GF-D8 (cell line): ENCODE data around the gene GSTCD.
"Not testable (repeated sequence)": the region's sequence is repeated elsewhere in the genome, so short reads cannot be mapped to it uniquely, and the experiment has no call there.

Experiments used
- DNase-seq: peaks from one replicate; lab custom pipeline; 2025; lab: John Stamatoyannopoulos, UW

GSTCD gene

DNA sequence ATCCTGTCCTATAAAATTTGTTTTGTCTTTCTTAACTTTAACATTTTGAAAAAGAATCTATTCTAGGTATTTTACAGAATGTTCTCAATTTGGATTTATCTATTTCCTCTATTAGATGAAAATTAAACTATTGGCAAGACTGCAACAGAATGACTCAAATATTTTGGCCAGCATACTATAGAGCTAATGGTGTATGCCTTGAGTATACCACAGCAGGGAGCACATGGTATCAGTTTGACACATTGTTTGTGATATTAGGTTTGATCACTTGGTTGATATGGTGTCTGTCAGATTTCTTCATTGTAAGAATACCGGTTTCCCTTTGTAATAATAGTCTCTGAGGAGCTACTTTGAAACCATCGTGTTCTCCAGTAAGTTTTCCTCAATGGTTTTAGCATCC is 98.9 kb downstream of the GSTCD start:
- no peak for DNase-seq

DNA sequence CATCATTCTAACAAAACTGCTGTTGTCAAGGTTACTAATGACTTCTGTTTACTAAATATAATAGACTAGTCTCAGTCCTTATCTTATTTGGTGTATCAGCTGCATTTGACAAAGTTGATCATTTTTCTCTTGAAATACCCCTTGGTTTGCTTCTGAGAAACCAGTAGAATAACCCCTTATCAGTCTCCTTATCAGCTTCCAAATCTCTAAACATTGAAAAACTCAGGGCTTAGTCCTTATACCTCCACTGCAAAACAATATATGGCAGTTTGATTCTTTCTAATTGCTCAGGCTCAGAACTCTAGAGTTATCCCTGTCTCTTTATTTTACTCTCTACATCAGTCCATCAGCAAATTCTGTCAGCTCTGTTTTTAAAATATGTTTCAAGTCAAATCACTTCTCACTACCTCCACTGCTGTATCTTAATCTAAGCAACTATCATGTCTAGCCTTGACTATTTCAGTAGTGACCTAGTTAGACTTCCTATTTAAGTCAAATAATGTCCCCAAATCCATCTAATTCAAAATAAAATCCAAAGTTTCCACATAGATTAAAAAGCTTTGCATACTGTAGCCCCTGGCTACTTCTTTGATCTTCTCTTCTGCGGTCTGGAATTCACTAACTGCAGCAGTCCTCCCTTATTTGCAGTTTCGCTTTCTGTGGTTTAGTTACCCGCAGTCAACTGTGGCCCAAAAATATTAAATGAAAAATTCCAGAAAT is 99.6 kb downstream of the GSTCD start:
- DNase-seq: no peak

DNA sequence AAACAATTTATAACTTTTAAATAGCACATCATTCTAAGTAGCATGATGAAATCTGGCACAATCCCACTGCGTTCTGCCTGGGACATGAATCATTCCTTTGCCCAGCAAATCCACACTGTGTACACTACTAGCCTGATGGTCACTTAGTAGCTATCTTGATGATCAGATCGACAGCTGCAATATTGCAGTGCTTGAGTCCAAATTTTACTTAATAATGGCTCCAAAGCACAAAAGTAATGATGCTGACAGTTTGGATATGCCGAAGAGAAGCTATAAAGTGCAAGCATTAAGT is 100.1 kb downstream of the GSTCD start:
- DNase-seq: no peak

DNA sequence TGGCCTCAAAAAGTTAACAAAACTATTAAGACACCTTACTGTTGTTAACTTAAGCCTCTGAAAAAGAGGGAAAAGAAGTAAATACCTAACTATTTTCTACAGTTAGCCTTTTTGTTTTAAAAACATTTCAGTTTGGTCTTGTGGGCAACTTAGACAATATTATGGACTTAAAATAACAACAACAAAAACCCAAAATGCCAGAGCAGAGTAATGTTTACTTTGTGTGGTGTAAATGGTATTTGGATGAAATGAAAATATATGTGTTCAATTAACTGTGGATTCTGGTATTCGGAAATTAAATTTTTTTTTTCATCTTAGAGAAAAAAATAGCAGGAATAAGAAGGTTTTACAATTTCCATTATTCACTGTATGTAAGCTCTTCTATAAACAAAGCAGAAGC is 107.1 kb downstream of the GSTCD start:
- no peak for DNase-seq

DNA sequence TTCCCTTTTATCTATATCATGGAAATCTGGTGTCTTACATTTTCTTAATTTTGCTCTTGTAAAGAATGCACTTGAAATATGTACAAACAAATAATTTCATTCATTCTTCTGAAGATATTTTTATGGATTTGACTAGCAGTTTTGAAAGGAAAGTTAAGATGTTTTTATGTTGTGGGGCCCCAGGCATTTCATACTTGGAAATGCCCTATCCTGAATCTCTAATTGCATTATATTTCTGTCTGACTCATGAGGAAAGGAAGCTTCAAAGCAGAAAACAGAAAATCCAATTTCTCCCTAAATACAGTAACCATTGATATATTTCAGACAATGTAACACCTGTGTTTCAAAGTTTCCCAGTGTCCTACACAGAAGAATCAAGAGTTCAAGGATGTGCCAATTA is 113.5 kb downstream of the GSTCD start:
- DNase-seq: no peak

DNA sequence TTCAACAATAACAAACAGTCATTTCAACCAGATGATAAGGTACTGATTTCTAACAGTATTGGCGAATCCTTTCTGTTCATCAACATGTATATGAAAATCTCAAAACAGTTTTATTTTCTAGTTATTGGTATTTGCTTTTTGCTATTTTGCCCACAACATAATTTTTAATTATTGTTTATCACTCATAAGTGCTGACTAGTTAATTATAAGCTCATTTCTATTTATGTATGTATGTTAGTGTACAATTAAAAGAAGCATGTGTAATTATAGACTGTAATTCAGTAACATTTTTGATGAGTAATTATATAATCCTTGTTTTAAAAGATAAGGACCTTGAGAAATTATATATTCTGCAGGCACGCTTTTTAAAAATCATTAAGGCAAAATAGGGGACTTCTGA is 119.5 kb downstream of the GSTCD start:
- no peak for DNase-seq

DNA sequence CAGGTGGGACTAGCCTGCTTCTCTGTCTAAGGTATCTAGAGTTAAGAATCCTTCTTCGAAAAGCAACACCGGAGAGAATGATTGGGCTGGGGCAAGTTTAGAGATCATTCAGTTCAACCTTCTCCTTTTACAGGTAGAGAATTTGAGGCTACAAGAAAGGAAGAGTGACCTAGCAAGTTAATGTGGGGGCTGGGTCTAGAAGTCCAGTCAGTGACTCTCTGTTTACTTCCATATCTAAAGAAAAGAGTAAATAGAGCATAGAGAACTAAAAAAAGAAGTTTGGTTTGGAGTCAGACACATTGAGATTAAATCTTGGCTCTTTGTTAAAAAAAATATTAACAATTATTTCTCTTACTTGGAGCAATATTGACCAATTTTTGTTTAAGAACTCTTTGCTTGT is 122.6 kb downstream of the GSTCD start:
- no peak for DNase-seq

DNA sequence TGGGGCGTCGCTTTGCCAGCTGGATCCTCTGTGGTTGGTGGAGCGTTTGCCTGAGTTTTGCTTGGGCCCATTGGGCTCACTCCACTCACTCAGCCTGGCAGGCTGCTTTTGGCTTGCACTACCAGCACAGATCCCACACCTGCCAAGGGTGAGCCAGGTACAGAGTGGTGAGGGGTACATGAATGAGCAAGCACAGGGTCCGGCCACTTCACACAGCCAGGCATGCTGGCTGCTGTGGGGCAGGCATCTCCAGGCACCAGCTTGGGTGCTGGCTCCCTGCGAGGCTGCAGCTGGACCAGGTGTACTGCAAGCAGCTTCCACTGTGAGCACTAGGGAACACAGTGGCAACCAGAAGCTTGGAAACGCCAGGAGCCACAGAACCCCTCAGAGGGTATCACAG is 126.6 kb downstream of the GSTCD start:
- DNase-seq: no peak

DNA sequence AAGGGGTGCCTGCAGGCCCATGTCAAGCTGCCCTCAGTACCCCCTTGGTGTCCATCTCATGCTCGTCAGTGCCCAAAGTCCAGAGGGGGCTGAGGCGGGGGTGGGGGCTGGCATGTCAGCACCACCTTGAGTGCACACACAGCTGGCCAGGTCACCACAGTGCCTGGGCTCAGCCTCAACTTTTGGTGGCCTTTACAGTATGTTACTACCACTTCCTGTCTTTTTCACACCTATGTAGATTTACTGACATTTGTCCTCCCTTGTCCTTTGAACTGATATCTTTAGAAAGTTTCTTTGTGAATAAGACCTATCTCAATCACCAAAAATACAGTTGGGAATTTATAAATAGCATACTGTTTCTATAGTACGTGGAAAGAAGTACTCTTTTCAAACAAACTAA is 128.0 kb downstream of the GSTCD start:
- no peak for DNase-seq

DNA sequence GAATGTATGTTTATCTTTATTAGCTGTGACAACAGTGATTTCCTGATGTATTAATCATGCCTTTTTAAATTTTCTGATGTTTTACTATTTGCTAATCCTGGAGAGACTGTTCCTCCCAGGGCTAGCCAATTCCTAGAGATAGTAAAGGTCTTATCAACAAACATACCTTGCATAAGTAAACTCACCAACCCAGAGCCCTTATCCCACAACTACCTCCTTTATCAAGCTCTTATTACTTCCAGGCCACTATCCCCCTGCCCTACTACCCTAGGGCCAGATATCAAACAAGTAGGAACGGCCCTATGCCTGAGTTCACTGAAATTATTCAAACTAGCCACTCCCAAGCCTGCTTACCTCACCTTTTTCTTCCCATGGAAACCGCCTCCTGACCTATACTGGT is 128.5 kb downstream of the GSTCD start:
- no peak for DNase-seq

DNA sequence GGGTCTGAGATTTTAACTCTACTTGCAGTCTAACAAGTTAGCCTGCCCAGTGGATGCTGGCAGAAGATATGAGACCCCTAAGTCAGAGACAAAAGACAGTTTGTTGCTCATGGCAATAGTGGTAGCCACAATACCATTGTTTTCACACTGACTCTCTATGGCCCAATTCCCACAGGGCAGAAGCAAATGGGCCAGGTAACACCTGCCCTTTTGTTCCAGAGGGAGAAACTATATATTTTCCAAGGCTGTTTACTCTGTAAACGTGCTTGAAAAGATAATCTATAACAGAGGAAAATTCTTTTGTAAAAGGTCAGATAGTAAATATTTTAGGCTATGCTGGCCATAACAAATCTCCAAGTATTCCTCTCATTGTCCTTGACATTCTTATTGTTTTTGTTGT is 129.5 kb downstream of the GSTCD start:
- no peak for DNase-seq

DNA sequence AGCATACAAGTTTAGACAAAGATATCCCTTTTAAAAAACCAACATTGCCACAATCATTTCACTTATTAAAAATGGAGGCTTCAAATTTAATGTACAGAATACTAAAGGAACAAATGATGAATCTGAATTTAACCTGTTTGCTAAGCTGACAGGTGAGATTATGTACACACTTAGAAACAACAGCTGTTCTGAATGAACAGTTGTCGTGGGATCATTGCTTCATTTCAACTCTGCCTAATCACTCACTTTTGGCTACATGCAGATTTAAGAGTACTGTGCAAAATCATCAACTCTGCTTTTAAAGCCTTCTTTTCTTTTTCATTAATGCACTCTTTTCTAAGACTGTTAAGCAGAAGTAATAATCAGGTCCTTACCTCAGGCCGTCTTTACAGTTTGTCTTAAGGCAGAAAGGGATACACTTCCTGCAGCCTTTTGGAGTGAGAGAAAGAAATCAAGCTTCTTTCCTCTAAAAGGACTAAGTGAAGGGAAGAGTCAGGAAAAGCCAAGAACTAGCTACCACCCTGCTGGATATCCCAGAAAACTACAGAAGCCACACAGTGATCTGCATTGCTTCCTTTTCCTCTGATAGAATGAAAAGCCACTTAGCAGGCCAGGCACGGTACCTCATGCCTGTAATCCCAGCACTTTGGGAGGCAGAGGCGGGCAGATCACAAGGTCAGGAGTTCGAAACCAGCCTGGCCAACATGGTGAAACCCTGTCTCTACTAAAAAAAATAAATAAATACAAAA is 132.0 kb downstream of the GSTCD start:
- DNase-seq: no peak

DNA sequence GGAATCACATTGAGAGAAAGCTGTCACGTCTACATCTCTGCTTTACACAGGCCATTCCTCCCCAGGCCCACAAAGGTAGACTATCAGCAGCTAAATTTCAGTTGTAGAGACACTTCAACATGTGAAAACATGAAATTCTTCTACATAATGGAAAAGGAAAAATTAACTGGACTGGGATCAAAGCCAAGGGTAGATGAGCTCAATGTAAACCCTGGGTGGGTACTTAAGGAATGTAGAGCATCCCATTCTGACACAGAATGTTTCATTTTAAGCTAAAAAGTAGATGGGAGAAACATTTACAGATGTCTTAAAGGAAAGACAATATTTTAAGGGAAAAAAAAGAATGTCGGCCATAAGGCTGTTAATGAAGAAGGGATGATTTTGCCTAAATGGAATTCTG is 135.4 kb downstream of the GSTCD start:
- DNase-seq: no peak

DNA sequence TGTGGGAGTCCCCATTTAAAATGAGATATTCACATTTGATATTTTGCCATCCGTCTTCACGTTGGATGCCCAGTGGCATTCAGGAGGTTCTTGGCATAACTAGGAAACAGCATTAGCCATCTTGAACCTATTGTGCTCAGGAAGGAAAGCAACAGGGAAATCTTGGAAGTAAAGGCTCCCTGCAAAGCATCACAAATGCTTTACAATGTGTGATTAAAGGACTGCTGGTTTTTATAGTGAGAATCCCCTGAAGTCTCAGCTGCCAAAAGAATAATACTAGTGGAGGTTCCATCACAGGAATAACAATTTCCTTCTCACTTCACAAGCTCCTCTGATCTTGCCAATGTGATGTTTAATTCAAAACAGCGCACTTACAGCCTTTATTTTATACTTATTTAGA is 137.0 kb downstream of the GSTCD start:
- DNase-seq: no peak

DNA sequence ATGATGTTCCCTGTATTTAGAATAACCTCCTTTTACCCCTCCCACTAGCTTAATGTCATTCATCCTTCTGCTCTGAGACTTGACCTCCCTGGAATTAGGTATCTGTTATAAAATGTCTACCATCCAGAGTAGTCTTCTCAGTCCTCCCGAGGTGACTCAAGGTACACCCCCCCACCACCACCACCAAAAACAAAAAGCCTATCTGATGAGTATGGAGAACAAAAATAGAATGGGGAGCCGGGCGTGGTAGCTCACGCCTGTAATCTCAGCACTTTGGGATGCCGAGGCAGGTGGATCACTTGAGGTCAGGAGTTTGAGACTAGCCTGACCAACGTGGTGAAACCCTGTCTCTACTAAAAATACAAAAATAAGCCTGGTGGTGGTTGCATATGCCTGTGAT is 139.8 kb downstream of the GSTCD start:
- DNase-seq: not testable (repeated sequence)

DNA sequence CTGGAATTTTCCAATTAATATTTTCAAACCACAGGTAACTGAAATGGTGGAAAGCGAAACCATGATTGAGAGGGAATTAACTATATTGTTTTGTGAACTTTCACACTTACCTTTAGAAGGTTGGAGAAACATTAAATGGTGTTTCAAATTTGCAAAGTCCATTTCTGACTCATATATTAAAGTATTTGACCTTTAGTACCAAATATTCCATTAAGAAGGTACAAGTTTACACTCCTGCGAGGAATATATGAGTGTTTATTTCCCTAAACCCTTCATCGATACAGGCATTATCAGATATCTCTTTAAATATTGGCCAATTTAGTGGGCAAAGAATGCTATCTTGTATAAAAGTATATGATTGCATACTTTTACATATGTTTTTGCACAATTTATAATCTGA is 142.6 kb downstream of the GSTCD start:
- DNase-seq: no peak

DNA sequence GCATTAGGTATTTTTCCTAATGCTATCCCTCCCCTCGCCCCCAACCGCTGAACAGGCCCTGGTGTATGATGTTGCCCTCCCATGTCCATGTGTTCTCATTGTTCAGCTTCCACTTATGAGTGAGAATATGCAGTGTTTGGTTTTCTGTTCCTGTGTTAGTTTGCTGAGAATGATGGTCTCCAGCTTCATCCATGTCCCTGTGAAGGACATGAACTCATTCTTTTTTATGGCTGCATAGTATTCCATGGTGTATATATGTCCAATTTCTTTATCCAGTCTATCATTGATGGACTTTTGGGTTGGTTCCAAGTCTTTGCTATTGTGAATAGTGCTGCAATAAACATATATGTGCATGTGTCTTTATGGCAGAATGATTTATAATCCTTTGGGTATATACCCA is 143.6 kb downstream of the GSTCD start:
- DNase-seq: not testable (repeated sequence)

DNA sequence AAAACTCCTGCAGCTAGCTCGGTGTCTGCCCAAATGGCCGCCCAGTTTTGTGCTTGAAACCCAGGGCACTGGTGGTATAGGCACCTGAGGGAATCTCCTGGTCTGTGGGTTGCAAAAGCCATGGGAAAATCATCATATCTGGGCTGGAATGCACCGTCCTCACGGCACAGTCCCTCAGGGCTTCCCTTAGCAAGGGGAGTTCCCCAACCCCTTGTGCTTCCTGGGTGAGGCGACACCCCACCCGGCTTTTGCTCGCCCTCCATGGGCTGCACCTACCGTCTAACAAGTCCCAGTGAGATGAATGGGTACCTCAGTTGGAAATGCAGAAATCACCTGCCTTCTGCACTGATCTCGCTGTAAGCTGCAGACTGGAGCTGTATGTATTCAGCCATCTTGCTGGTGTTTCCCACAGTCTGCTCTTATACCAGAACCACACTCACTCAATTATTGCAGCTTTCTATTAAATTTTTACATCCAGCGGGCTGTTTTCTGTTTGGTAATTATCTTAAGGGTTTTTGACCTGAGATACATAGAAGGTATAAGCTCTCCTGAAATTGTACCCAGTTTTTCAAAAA is 150.0 kb downstream of the GSTCD start:
- no peak for DNase-seq

DNA sequence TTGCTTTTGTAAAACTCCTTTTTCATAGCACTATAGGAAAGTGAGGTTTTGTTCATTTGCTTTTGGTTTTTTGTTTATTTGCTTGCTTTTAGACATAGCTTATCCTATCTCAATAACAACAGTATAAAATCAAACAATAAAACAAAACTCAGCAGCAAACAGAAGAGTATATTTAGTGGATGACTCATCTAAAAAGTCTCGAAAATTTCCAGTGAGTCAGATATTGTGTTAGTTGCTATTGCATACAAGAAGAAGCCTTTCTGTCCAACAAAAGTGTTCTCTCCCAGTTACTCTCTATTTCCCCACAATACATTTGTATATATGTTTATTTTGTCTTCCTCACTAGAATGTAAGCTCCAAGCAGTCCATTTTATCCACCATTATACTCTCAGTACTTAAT is 150.6 kb downstream of the GSTCD start:
- DNase-seq: no peak

DNA sequence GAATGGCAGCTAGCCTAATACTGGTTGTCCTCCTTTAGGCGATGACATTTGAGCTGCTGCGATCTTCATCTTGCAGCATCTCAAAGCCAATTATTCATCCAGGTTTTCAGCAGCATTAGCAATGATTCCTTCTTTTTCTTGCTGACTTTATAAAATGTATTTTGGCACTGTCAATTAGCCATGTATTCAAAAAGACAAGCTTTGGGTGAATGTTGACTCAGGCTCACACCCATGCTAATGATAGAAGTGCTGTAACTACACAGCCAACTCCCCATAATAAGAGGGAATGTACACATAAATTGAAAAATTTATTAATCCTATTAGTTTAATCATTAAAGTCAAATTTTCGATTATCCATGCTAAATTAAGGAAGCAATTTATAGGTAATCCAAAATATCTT is 162.4 kb downstream of the GSTCD start:
- DNase-seq: no peak

DNA sequence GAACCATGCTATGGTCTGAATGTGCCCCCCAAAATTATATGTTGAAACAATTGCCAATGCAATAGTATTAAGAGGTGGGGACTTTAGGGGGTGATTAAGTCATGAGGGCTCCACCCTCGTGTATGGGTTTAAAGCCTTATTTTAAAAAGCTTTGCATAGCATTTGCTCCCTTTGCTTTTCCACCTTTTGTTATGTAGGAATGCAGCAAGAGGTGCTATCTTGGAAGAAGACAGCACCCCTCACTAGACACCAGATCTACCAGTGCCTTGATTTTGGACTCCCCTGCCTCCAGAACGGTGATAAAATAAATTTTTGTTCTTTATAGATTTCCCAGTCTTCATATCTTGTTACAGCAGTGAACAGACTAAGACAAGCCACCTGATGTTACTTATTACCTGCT is 163.4 kb downstream of the GSTCD start:
- no peak for DNase-seq

DNA sequence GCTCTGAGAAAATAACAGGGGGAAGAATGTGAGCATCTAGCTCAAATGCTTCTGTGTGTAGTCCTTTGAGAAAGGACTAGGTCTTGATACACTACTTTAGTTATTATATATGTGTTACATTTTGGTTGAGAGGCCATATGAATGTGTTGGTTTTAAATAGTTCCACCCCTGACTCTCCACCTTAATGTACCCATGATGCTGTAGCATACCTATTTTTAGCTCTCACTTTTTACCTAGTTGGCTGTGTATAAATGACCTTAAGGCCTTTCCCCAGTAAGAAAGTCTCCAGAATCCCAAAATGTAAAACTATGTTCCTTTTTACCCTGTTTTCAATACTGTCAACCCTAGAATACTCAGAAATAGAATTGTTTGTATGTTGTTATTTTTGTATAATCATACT is 166.6 kb downstream of the GSTCD start:
- no peak for DNase-seq

DNA sequence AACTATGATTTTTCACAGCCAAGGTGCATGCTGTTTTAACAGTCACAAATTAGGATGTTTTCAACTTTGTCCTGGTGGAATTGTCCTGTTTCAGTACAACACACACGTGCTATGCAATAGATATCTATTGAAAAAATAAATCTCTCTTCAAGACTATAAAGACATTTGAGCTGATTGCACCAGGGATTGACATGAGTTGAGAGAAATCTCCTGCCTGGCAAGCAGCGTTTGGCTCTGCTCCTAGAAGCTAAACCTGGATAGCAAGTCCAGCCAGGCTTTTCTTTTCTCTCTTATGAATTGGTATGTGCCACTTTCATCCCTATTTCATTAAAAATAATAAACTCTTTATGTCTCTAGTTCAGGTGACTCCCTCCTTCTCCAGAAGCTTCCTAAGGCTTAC is 170.1 kb downstream of the GSTCD start:
- DNase-seq: no peak

DNA sequence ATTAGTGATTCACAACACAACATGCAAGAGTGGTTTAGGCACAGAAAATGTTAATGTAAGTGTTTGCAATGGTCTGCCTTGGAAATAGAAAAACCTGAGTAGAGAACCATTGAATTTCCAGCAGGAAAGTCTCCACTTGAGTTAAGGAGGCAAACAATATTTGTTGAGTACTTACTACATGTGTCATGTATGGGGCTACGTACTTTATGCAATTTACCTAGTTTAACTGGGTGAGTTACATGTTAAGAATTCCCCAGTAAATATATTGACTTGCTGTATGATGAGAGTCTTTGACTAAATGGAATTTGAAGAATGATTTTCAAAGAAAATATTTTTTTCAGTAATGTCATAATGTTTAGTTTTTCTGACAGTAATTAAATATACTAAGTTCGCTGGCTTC is 178.9 kb downstream of the GSTCD start:
- DNase-seq: no peak
